Stomach (tissue), 9 donors: ENCODE measurements around the gene NDUFA7. TPM values are rescaled to one million over a fixed set of nuclear protein-coding genes. Genes with fewer than 3 reads are reported as not detected.

ENCODE experiments used
- DNase-seq, 2 donors: peaks; one replicate each; pipeline versions ENCODE4 v3.0.0 to v3.0.0-alpha.2; 2013 to 2019
- H3K27ac ChIP-seq, 5 donors: fragments of 200-600 bp in 4 of 5; sonication (generic) in 4 of 5; one replicate each; pipeline ENCODE4 v1.5.1; 2013 to 2019; ENCODE audit warnings: mild to moderate bottlenecking in 1 of 5, moderate library complexity in 1 of 5
- H3K27me3 ChIP-seq, 3 donors: fragments of 200-600 bp; sonication (generic); one replicate each; pipeline ENCODE4 v1.5.1; 2017 to 2019; ENCODE audit warnings: mixed run types in 1 of 3
- H3K36me3 ChIP-seq, 4 donors: fragments of 200-600 bp; sonication (generic); 1 replicate in 3 of 4; 2 replicates in 1 of 4; pipeline ENCODE4 v1.5.1; 2016 to 2019
- H3K4me1 ChIP-seq, 4 donors: fragments of 200-600 bp; sonication (generic); one replicate each; pipeline ENCODE4 v1.5.1; 2016 to 2019
- H3K4me3 ChIP-seq, 4 donors: fragments of 200-600 bp; sonication (generic) in 3 of 4; one replicate each; pipeline ENCODE4 v1.5.1; 2016 to 2019; ENCODE audit warnings: mild to moderate bottlenecking in 1 of 4
- H3K9me3 ChIP-seq, 4 donors: fragments of 200-600 bp; sonication (generic); one replicate each; pipeline ENCODE4 v1.5.1; 2016 to 2019
- CTCF ChIP-seq, 7 experiments: fragments of 450-650 bp in 4 of 7; fragments of 200-600 bp in 3 of 7; sonication (generic) in 3 of 7; IDR thresholded peaks; one replicate each; pipeline ENCODE4 v1.5.1; 2016 to 2019; ENCODE audit warnings: antibody characterized with exemption in 7 of 7, control low read depth in 2 of 7, mild to moderate bottlenecking in 1 of 7
- EP300 ChIP-seq: sonication (generic); formaldehyde crosslinking; IDR thresholded peaks from one replicate; pipeline ENCODE4 v1.6.1; 2017; ENCODE audit warnings: antibody characterized with exemption
- POLR2A ChIP-seq, 4 donors: fragments of 450-650 bp; IDR thresholded peaks; one replicate each; pipeline ENCODE4 v1.6.1; 2016; ENCODE audit warnings: antibody characterized with exemption in 4 of 4, control low read depth in 2 of 4, mild to moderate bottlenecking in 1 of 4, moderate library complexity in 1 of 4
- POLR2AphosphoS5 ChIP-seq, 3 donors: sonication (generic); formaldehyde crosslinking; IDR thresholded peaks; one replicate each; pipeline ENCODE4 v1.6.1; 2016; ENCODE audit warnings: antibody characterized with exemption in 3 of 3
- WGBS, 5 donors: extraction: QIAGEN DNeasy Blood & Tissue Kit in 3 of 5; methylation state at CpG; one replicate each; pipeline versions ENCODE4 v1.1.5 to v1.1.7; 2013 to 2018; 5-methylcytosine and 5-hydroxymethylcytosine counted together
- intact Hi-C: fragments of 100-400 bp; cut with DNase I; formaldehyde crosslinking; loops from one replicate; pipeline ENCODE4 v1.15.1; 2023; ENCODE audit warnings: low total_unique reads
- polyA plus RNA-seq, 3 donors: library from polyadenylated mRNA; stranded (reverse); fragments of 200-250 nt; gene quantifications; one replicate each; pipeline ENCODE4 v1.2.3, GENCODE V29; 2013
- total RNA-seq, 5 donors: library from RNA; depleted of rRNA; stranded (reverse); fragments of >200 nt; gene quantifications; one replicate each; pipeline versions ENCODE4 v1.1.0 to v1.2.3, GENCODE V29; 2014 to 2016
- donor health status: healthy with polysubstance abuse.
- donor health status: Bipolar disorder and iron deficiency.
- donor health status: healthy.

The NDUFA7 gene
- total and polyA plus RNA-seq, 8 donors = 3.6 to 171 (median 12.7) TPM

- H3K4me1 ChIP-seq = peaks cover 54 to 62% (median 58%) of the 10 kb centered on the region in 4 donors
- peak; percentile 81 for TF ChIP-seq EP300
- TF ChIP-seq CTCF (IDR thresholded peaks at IDR 0.05) = no peak
- TF ChIP-seq POLR2A (IDR thresholded peaks at IDR 0.05) = no peak
- TF ChIP-seq POLR2AphosphoS5 (IDR thresholded peaks at IDR 0.05) = peak; percentile 88 to 97 (median 96)
- intact Hi-C loops = no loop called here
Measured at GRCh38 chr19:8361921-8362793, 41.0 kb upstream of the NDUFA7 start.

GRCh38 chr19:8360196-8360595 is 39.0 kb upstream of the NDUFA7 start:
- Histone ChIP-seq H3K4me1 (peaks cover 40 to 50% (median 47%) of the 10 kb centered on the region in 4 donors), H3K4me3 (no peak overlapping the region), H3K9me3 (no peaks in the 10 kb centered on the region), H3K27ac (no peak overlapping the region), H3K36me3 (no peaks in the 10 kb centered on the region), H3K27me3 (peaks cover 0 to 18% (median 0%) of the 10 kb centered on the region in 3 donors)
- TF ChIP-seq POLR2AphosphoS5 (IDR thresholded peaks at IDR 0.05) (no peak), CTCF (IDR thresholded peaks at IDR 0.05) (no peak), POLR2A (IDR thresholded peaks at IDR 0.05) (no peak), EP300 (no peak)
- intact Hi-C loops = no loop called here
- no peak for DNase-seq
- WGBS, 5 donors = 80 to 95% (median 88%) methylated on average over 8 of the region's 8 CpGs

More at GRCh38 chr19:8361921-8362793, 41.0 kb upstream of the NDUFA7 start:
- peak; percentile 97 to 98 for DNase-seq
- Histone ChIP-seq H3K27me3 (peaks cover 0 to 28% (median 0%) of the 10 kb centered on the region in 3 donors), H3K4me3 (no peak overlapping the region), H3K9me3 (no peaks in the 10 kb centered on the region), H3K27ac (peak overlapping the region; percentile 71 to 91 (median 90)), H3K36me3 (no peaks in the 10 kb centered on the region)
- WGBS, 5 donors = 13 to 32% (median 22%) methylated on average over 12 of the region's 12 CpGs

- H3K27me3 ChIP-seq = peaks cover 0 to 5% (median 0%) of the 10 kb centered on the region in 3 donors
- no peak overlapping the region for H3K4me3 ChIP-seq
- H3K36me3 ChIP-seq = no peaks in the 10 kb centered on the region
- DNase-seq = no peak
- intact Hi-C loops = loop anchor here (5.0 kb wide), 1 partner anchor 33 kb away; the partner anchor contains the start of gene RAB11B
- H3K27ac ChIP-seq = no peak overlapping the region
- 76 to 91% (median 85%) methylated on average over 6 of the region's 6 CpGs for WGBS, 5 donors
- TF ChIP-seq EP300 (no peak), CTCF (IDR thresholded peaks at IDR 0.05) (no peak), POLR2AphosphoS5 (IDR thresholded peaks at IDR 0.05) (no peak), POLR2A (IDR thresholded peaks at IDR 0.05) (no peak)
- H3K4me1 ChIP-seq = peaks cover 37 to 50% (median 45%) of the 10 kb centered on the region in 4 donors
- H3K9me3 ChIP-seq = no peaks in the 10 kb centered on the region
Measured at GRCh38 chr19:8358948-8359347, 37.8 kb upstream of the NDUFA7 start.

- 62 to 71% (median 67%) methylated on average over 4 of the region's 4 CpGs for WGBS, 5 donors
- Histone ChIP-seq H3K4me3 (no peak overlapping the region), H3K9me3 (no peaks in the 10 kb centered on the region), H3K27ac (no peak overlapping the region), H3K27me3 (peaks cover 0 to 8% (median 0%) of the 10 kb centered on the region in 3 donors), H3K4me1 (peaks cover 27 to 50% (median 44%) of the 10 kb centered on the region in 4 donors), H3K36me3 (no peaks in the 10 kb centered on the region)
- TF ChIP-seq POLR2A (IDR thresholded peaks at IDR 0.05) = no peak
- TF ChIP-seq EP300 = no peak
- TF ChIP-seq CTCF (IDR thresholded peaks at IDR 0.05) = no peak
- no peak for TF ChIP-seq POLR2AphosphoS5 (IDR thresholded peaks at IDR 0.05)
- intact Hi-C loops = loop anchor here (5.0 kb wide), 1 partner anchor 35 kb away; the partner anchor contains the start of gene RAB11B
- no peak for DNase-seq
Measured at GRCh38 chr19:8357007-8357521, 35.9 kb upstream of the NDUFA7 start.
